ENCODE data around the gene INPPL1. TPM values are rescaled to one million over a fixed set of nuclear protein-coding genes. Genes with fewer than 3 reads are reported as not detected.
A peak's percentile ranks its signal among the peaks of the same experiment; 100 is the strongest.
"Not testable (repeated sequence)": the region's sequence is repeated elsewhere in the genome, so short reads cannot be mapped to it uniquely, and the experiment has no call there.

The INPPL1 gene
- total RNA-seq, 1 donor from 2014 or later = 77.6 TPM

DNA sequence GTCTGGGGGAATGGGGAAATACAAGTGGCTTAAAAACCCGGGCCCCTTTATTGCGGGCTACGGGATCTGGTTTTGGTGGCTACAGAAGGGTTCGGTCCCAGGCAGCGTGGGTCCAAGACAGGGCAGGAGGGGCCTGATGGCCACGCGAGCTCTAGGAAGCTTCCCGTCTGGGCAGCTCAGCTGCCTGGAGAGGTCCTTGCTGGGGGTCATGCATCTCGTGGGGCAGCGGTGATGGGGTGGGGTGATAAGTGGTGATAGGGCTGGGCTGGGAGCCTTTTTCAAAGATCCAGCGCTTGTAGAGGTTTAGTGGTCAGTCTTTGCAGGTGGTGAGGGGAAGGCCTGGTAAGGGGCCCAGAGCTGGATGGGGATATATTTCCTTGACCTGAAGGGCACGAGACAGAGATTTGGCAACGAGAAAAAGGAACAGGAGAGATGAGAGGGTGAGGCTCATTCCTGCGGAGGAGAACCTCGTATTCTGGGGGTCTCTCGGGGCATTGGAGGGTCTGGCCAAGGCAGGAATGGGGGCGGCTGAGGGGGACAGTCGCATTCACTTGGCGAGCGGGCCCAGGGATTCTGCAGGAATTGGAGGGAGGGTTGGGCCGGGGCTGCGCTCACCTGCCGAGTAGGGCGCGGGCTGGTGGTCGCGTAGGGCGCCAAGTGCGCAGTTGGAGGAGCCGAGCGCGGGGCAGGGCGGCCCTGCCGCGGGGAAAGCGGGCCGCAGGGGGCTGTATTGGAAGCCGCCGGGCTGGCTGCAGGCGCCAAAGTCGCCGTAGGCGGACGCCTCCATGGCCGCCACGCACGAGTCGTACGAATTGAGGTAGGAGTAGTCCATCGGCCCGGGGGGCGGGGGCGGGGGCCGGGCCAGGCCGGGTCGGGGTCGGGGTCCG, 18.8 kb downstream of the INPPL1 start:
- no peak for DNase-seq

DNA sequence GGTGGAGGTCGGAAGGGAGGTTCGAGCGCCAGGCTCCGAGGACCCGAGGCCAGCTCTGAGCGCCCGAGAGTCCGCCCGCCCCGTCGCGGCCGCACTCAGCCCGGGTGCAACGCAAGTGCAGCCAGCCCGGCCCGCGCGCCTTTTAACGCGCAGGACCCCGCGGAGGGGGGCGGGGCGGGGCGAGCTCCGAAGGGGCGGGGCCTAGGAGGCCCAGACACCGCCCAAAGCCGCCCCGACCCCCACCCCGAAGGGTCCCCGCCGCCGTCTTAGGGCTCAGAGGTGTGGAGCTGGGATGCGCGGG, 19.4 kb downstream of the INPPL1 start, which contains the start of gene PHOX2A:
Gene PHOX2A (minus strand): TSS at position 117 of the 301 bp plus-strand sequence. CDS start 172 bp downstream, outside the sequence.
- no peak for DNase-seq

DNA sequence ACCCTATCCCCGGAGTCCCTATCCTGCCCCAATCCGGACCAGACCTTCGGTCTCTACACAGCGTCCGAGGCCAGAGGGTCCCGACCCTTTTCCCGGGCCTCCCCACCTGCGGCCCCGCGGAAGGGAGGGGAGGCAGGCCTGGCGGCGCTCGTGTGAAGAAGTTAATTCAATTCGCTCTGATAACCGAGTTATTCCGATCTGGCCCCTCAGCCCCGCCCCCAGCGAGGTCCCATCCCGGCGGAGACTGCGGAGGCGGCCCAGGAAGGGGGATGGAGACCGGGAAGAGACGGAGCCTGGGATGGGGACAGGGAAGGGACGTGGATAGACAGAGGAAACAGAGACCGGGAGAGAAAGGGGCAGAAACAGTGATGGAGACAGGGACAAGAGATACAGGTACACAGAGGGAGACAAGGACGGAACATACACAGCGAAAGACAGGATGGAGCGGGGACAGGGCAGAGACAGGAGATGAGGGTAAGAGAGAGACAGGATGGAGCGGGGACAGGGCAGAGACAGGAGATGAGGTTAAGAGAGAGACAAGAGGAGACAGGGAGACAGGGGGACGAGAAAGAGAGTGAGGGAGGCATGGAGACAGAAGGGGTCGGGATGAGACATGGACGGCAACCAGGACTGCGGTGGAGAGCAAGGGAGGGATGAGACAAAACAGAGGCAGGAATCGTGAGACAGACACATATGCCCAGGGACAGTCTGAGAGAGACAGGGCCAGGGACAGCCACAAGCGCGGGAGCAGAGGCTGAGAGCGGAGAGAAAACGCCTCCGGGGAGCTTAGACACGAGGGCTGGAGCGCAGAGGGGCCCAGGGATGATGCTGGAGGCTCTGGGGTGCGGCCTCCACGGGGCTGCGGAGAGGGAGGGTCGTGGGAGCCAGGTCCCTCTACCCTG, 20.0 kb downstream of the INPPL1 start:
- DNase-seq = peak; percentile 19

DNA sequence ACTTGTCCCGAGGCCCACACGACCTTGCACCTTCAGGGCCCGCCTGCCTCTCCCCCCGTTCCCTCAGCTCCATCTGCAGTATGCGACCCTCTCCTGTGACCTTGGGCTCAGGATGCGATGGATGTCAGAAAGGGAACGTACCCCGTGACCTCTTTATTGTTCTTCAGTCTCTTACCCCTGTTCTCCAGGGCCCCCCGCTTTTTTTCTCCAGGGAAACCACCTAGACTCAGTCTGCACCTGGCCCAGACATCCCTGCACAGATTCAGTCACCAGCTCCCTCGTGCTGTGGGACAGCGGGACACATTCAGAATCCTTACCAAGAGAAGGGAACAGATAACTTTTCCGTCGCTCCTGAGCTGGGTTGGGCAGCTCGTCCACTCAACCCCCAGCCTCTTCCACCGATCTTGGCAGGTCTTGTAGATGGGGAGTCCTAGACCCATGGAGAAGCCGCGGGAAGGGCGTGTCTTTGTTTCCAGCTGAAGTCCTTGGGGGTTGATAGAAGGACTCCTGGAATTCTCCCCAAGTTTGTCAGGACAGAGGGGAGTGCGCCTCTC, 20.8 kb downstream of the INPPL1 start:
- DNase-seq = no peak

DNA sequence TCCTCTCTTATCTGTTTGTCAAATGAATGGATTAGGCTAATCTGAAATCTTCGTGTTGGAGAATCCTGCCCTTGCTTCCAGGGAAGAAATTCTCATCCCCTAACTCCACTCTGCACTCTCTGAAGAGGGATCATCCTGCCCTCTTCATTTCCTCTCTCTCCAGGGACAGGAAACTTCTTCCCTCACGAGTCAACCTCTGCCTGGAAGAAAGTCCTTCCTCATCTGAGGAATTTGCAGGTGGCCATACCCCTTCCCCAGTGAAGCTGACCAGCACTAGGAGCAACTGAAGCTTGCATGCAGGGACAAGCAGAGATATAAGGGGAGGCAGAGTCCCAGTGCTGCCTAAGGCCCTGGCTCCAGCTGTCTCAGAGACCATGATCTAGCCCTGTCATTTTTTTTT, 23.0 kb downstream of the INPPL1 start:
- no peak for DNase-seq

DNA sequence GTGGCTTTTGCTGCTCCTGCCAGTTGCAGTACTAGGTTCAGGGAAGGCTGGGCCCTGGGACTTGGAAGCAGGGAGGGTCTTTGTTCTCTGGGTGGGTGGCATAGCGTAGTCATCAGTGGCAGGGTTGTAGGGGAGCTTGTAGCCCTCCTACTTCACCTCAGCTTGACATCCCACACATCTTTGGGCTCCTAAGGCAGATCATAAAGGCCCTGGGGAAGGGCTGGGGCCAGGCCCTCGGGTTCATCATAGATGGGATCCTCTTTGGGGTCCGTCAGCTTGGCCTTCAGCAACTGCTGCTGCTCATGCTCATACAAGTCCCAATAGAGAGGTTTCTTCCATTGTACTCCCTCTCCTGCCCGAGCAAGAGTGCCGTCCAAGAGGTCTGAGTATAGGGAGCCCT, 25.4 kb downstream of the INPPL1 start:
- DNase-seq = no peak

DNA sequence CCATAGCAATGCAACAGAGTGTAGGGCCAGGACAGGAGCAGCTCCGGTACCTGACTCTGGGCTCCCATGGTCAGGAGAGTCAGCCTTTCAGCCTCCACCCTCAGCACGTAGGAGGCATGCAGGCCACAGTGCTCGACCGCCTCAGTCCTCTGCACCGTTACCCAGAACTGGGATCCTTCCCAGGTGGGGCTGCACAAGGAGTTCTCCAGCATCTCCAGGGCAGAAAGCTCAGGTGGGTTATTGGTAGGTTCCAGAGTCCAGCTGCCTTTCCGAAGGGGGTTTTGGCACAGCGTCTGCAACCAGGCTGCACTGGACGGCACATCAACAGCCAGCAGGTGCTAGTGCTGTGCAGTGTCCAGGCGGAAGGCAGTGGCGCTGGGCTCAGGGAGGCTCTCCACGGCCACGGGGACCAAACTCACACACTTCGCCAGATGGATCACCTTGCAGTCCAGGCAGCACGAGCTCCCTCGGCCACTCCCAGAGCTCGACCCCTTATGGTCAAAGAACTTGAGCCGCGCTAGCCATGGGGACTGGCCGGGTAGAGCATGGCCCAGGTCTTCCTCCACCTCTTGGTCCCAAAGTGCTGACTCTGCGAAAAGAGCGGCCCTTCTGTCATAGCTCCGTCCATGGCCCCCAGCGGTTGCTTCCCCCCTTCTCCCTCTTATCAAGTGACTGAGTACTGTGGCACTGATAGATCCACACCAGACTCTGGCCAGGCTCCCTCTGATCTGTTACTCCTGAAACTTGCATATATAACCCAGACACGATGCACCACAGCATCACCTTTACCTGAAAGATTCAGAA, 26.3 kb downstream of the INPPL1 start:
- DNase-seq = no peak

DNA sequence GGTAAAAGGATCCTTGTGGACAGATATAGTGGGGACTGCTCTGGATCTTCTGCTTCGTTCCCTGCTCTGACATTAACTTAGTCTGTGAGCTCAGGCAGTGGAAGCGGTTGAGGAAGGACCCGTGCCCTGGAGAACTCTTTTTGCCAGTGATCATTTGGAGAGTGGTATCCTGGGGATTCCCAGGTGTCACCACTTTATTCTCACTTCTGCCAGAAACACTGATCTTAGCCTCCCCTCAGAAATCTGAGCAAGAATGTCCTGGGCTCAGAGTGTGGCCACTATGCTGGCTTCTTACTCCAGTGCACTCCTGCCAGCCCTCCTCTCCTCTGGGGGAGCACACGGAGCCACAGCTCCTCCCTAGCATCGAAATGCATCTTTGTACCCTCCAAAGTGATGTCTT, 27.0 kb downstream of the INPPL1 start:
- no peak for DNase-seq

DNA sequence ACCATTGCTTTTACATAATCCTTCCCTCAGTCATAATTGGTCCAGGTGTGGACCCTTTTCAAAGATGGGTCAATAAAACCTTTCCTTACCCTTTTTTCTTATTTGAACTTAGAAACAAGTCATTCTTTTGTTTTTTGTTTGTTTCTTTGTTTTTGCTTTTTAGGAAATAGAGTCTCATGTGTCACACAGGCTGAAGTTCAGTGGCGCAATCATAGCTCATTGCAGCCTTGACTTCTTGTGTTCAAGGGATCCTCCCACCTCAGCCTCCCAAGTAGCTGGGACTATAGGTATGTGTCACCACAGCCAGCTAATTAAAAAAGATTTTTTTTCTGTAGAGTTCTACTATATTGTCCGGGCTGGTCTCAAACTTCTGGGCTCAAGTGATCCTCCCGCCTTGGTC, 28.8 kb downstream of the INPPL1 start:
- DNase-seq = no peak

DNA sequence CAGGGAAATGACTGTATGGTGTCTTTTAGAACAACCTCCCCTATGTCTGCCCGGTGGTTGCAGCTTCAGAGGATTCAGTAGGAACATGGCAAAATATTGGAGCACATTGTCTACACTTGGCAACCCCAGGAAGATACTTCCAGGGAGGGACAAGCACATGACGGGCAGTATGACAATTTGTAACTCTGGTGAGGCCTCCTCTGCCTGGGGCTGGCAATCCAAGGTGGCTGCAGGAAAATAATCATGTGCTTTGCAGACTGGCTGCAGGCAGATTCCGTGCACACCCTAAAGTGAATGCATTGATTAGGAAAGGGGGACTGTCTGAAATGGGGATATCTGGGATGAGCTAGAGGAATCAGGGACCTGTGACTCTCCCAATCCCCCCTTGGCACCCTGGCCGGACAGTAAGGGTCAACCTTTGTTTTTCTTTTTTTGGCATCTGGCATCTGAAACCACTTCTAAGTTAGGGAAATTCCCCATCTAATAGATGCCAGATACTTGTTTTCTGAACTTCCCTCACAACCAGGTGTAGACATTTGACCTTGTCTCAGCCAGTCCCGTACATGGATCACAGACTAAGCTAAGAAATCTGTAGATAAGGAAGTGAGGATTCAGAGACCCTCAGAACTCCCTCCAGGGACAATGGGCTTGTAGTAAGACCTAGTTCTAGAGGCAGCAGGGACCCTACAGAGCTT, 29.9 kb downstream of the INPPL1 start:
- DNase-seq = no peak

DNA sequence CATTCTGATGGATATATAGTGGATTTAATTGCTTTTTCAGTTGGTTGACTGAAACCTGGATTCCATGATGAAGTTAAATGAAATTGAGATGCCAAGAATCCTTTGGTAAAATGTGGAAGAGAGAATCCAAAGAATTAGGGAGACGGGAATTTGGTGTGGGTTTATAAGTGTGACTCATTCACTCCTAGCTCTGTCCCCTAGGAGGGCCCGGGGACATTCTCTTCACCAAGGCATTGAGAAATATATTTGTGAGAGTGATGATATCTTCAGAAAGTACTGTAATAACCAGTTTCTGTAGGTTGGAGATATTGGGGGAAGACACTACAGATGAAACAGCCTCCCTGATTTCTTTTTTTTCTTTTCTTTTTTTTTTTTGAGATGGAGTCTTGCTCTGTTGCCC, 33.0 kb downstream of the INPPL1 start:
- DNase-seq = no peak

DNA sequence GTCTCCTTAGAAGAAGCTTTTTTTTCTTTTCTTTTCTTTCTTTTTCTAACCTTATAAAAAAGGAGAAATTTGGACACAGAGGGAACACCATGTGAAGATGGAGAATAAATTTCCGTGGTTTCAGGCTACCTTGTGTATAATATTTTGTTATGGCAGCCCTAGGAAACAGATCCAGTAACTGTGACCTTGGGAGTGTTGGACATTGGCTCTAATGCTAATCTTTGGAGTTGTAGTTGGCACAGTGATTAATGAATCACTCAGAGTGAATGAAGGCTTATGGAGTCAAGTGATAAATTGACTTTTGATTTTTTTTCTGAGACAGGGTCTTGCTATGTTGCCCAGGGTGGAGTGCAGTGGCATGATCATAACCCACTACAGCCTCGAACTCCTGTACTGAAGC, 34.9 kb downstream of the INPPL1 start:
- no peak for DNase-seq

DNA sequence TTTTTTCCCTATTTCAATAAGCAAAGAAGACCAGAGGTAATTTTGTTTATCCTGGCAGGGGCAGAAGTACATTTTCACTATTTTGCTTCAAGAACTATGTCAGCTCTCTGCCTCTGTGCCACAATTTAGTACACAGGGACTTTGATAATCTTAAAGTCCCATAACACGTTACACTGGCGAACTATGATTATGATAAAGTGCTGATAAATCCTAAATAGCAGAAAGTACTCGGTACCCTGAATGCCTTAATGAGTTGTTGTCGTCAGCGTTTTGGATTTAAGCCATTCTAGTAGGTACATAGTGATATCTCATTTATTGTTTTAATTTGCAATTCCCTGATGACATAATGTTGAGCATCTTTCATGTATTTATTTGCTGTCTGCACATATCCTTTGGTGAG, 36.0 kb downstream of the INPPL1 start:
- DNase-seq = no peak

DNA sequence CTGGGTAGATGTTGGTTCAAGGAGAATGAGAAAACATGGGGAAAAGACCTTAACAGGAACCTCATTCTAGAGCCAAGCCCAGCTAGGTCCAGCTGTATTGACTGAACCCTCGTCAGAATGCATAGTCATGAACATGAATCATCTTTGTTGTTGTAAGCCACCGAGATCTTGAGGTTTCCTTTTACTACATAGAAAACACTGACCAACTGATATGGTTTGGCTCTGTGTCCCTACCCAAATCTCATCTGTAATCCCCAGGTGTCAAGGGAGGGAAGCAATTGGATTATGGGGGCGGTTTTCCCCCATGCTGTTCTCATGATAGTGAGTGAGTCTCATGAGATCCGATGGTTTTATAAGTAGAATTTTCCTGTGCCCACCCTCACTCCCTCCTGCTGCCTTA, 38.8 kb downstream of the INPPL1 start:
- DNase-seq = no peak

DNA sequence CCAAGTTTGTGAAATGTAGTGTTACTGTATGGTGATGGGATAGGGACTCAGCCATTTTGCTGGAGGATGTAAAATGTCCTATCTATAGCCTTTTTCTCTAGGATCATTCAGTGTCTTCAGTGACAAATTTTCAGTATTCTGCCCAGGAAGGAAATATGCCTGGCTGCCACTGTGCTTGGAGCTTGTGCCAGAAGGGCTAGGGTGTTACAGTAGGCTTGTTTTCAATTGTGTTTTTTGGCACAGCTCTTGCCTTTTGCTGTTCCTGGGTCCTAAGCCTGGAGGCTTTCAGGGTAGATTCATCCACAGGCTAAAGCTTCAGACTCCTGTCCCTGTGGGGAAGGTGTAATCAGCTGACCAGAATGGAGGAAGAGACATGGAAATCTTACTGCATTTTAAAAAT, 41.4 kb downstream of the INPPL1 start:
- DNase-seq = no peak

DNA sequence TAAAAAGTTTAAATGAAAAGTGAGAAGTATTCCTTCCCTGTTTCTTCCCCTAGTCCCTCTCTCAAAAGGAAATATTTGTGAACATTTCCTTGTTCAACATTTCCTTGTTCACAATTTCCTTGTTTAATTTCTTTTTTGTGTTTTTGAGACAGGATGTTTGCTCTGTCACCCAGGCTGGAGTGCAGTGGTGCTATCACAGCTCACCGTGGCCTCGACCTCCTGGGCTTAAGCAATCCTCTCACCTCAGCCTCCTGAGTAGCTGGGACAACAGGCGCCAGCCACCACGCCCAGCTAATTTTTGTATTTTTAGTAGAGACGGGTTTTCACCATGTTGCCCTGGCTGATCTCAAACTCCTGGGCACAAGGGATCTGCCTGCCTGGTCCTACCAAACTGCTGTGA, 42.4 kb downstream of the INPPL1 start:
- DNase-seq = not testable (repeated sequence)

DNA sequence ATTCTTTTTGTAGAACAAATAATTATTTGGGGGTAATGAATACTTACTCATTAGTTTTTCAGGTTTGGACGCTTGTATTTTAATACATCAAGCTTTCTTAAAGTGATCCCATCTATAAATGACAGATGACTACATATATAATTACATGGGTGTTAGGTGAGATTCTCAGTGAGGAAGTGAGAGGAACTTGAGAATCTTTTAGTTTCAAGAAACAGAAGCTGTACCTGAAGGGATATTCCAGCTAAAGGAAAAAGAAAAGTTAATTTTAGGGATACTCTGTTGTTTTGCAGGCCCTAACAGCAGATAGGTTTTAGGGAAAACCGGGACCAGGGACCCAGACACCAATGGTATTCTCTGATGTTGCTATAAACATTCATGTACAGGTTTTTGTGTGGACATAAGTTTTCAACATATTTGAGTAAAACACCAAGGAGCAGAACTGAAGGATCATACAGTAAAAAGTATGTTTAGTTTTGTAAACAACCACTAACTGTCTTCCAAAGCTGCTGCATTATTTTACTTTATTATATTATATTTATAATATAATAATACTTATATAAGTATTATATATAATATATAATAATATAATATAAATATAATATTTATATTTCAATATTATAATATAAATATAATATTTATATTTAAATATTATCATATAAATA, 43.5 kb downstream of the INPPL1 start:
- no peak for DNase-seq

DNA sequence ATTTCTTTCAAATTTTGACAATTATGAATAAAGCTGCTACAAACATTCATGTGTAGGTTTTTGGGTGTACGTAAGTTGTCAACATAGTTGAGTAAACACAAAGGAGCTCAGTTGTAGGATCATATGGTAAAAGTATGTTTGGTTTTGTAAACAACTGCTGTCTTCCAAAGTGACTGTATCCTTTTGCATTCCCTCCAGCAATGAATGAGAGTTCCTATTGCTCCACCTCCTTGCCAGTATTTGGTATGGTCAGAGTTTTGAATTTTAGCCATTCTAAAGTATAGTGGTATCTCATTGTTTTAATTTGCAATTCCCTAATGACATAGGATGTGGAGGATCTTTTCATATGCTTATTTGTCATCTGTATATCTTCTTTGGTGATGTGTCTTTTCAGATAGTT, 47.4 kb downstream of the INPPL1 start:
- DNase-seq = no peak

DNA sequence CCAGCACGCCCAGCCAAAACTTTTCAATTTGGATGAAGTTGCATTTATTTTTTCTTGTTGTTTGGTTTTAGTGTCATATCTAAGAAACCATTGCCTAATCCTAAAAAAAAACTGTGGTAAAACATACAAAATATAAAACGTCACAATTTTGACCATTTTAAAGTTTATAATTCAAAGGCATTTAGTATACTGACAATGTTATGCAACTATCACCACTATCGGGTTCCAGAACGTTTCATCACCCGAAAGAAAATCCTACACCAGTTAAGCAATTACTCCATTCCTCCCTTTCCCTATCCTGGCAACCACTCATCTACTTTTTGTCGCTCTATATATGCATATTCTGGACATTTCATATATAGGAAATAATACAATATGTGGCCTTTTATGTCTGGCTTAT, 49.9 kb downstream of the INPPL1 start:
- DNase-seq = no peak

DNA sequence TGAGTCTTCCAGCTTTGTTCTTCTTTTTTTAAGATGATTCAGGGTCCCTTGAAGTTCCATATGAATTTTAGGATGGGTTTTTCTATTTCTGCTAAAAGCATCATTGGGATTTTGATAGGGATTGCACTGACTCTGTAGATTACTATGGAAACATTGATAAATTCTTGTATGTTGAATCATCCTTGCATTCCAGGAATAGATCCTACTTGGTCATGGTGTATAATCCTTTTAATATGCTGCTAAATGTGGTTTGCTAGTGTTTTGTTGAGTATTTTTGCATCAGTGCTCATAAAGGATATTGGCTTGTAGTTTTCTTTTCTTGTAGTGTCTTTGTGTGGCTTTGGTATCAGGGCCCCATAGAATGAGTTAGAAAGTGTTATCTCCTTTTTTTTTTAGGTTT, 54.3 kb downstream of the INPPL1 start:
- no peak for DNase-seq

DNA sequence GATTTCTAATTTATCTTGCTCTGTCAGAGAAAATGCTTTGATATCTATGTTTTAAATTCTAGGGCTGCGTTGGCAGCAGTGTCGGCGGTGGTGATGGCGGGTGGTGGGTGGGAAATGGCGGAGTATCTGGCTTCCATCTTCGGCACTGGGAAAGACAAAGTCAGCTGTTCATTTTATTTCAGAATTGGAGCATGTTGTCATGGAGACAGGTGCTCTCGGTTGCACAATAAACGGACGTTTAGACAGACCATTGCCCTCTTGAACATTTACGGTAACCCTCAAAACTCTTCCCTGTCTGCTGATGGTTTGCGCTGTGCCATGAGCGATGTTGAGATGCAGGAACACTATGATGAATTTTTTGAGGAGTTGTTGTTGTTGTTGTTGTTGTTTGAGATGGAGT, 55.5 kb downstream of the INPPL1 start:
- no peak for DNase-seq
